Measurements from ENCODE around the gene MLC1. TPM values are rescaled to one million over a fixed set of nuclear protein-coding genes. Genes with fewer than 3 reads are reported as not detected.
A peak's percentile ranks its signal among the peaks of the same experiment; 100 is the strongest.

The MLC1 gene
- total RNA-seq, 6 experiments from 2014 or later, result 0.60 to 0.68 TPM; not detected in 4

DNA sequence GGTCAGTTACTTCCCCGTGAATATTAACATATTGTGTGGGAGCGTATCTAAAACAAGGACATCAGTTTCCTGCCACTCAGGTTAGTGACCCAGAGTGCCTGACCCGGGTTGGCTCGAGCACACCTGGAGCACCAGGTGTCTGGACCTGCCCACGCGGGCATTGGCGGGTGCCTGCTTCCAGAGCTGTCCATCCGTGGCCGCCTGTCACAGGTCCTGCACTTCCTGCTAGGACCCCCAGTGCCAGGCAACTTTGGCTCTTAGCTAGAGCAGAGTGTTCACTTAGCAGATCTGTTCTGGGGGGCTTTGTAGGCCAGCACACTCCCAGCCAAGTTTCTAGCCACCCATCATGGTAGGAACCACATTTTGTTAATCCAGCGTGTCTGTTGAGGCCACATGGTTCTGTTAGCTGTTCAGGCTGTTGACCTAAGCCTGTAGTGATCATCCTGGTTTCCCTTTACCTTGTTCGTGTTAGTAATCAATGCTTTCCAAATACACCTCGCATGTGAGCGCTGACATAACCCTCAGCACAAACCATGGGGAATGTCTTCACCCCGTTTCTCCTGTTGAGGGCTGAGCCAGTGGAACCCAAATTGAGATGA lies 34.0 kb upstream of the MLC1 start:
- DNase-seq (no peak), ATAC-seq (peak; percentile 48 to 70 (median 61))
- Histone ChIP-seq H3K4me3 (no peak overlapping the region), H3K4me1 (peaks cover 0 to 11% (median 0%) of the 10 kb centered on the region in 4 donors), H3K36me3 (no peaks in the 10 kb centered on the region), H3K27ac (no peak overlapping the region), H3K27me3 (no peaks in the 10 kb centered on the region), H3K9me3 (no peaks in the 10 kb centered on the region)
- 17% methylated on average over 8 of the region's 14 CpGs for WGBS (ENCODE audit: insufficient coverage, low coverage, low lambda C conversion rate, missing lambda C conversion rate)
- no peak for TF ChIP-seq CTCF (IDR thresholded peaks at IDR 0.05)
- no peak for TF ChIP-seq POLR2A (IDR thresholded peaks at IDR 0.05)
- intact Hi-C loops (cut with DNase I), result no loop called here

DNA sequence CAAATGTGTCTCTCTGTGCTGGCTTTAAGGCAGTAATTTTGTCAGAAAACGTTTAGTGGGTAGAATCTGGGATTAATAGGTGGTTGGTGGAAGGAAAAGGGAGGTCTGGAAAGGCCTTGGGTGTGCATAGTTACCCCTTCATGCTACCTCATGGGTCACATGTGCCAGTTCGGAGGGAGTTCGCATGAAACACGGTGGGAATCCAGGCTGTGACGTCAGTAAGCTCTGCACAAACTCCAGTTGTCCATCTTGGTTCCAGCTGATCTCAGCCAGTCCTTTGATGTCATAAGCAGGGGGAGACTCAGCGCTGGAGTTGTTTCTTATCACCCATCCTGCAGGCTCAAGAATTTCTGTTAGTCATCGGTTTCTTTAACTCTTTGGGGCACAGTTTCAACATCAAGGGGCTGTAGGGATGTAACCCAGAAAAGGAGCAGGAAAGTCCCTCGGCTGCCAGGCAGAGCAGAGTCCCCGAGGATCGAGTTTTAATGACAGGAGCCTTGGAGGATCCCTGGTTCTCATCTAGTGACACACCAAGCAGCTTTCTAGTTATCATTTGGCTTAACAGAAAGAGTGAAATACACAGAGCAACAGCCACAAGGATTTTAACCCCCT lies 33.4 kb upstream of the MLC1 start:
- no peaks in the 10 kb centered on the region for H3K27me3 ChIP-seq
- intact Hi-C loops (cut with DNase I), result no loop called here
- 58% methylated on average over 6 of the region's 10 CpGs for WGBS (ENCODE audit: insufficient coverage, low coverage, low lambda C conversion rate, missing lambda C conversion rate)
- ATAC-seq (peak in 2 of 4 donors; percentile 7 to 16), DNase-seq (no peak)
- no peaks in the 10 kb centered on the region for H3K36me3 ChIP-seq
- no peak for TF ChIP-seq CTCF (IDR thresholded peaks at IDR 0.05)
- TF ChIP-seq POLR2A (IDR thresholded peaks at IDR 0.05), result no peak
- no peaks in the 10 kb centered on the region for H3K9me3 ChIP-seq
- H3K27ac ChIP-seq, result no peak overlapping the region
- peaks cover 0 to 11% (median 0%) of the 10 kb centered on the region in 4 donors for H3K4me1 ChIP-seq
- H3K4me3 ChIP-seq, result no peak overlapping the region

DNA sequence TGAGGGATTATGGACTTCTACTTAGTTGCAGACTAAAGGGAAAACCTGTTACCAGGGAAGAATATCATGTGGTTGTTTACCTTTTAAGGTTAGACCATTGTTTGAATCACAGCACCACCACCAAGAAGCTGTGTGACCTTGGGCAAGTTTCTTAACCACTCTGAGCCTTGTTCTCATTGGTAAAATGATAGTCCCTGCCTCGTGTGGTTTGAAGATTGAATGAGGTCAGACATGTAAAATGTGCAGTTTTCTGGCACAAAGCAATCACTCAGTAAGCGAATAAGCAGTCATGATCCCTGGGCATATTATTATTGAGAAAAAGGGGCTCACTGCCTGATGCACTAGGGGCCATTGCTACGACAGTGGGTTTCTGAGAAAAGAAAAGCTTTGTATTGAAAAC lies 32.9 kb upstream of the MLC1 start:
- ATAC-seq, result no peak
- no peaks in the 10 kb centered on the region for H3K36me3 ChIP-seq
- H3K9me3 ChIP-seq, result no peaks in the 10 kb centered on the region
- intact Hi-C loops (cut with DNase I), result no loop called here
- WGBS (ENCODE audit: insufficient coverage, low coverage, low lambda C conversion rate, missing lambda C conversion rate), result 56% methylated on average over 3 of the region's 3 CpGs
- no peak for TF ChIP-seq CTCF (IDR thresholded peaks at IDR 0.05)
- no peak for TF ChIP-seq POLR2A (IDR thresholded peaks at IDR 0.05)
- no peak overlapping the region for H3K4me3 ChIP-seq
- no peak overlapping the region for H3K27ac ChIP-seq
- peaks cover 0 to 11% (median 0%) of the 10 kb centered on the region in 4 donors for H3K4me1 ChIP-seq
- DNase-seq, result no peak
- no peaks in the 10 kb centered on the region for H3K27me3 ChIP-seq

DNA sequence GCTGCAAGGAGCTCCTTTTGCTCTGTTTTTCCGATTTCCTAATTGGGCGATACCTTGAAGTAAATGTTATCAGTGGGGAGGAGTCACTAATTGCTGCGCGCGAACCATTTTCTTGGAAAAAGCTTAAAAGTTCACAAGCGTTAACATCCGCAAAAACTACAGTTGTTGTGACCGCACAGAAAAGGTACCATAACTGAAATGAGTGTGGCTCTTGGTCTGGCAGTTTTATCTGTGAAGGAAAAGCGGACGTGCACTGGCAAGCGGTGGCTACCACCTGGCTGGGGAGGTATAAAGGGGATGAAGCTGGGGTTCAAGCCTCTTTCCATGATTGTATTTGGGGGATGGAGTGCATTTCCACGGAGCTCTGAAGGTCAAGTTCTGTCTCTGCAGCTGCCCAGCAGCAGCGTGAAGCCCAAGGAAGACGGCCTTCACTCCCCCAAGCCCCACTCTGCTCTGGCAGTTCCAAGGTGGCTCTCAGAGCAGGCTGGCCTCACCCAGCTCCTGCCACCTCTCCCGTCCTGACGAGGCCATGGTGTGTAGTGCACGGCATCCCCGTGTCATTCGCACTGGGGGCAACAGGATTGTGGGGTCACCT lies 32.0 kb upstream of the MLC1 start:
- H3K4me3 ChIP-seq, result no peak overlapping the region
- no peaks in the 10 kb centered on the region for H3K27me3 ChIP-seq
- H3K9me3 ChIP-seq, result no peaks in the 10 kb centered on the region
- intact Hi-C loops (cut with DNase I), result no loop called here
- TF ChIP-seq CTCF (IDR thresholded peaks at IDR 0.05) (no peak), POLR2A (IDR thresholded peaks at IDR 0.05) (no peak)
- H3K4me1 ChIP-seq, result peaks cover 0 to 11% (median 0%) of the 10 kb centered on the region in 4 donors
- H3K36me3 ChIP-seq, result no peaks in the 10 kb centered on the region
- no peak for DNase-seq
- WGBS (ENCODE audit: insufficient coverage, low coverage, low lambda C conversion rate, missing lambda C conversion rate), result 90% methylated on average over 12 of the region's 19 CpGs
- H3K27ac ChIP-seq, result no peak overlapping the region
- no peak for ATAC-seq
